ENCODE data around the gene NELL2.
A peak's percentile ranks its signal among the peaks of the same experiment; 100 is the strongest.

NELL2 gene

DNA sequence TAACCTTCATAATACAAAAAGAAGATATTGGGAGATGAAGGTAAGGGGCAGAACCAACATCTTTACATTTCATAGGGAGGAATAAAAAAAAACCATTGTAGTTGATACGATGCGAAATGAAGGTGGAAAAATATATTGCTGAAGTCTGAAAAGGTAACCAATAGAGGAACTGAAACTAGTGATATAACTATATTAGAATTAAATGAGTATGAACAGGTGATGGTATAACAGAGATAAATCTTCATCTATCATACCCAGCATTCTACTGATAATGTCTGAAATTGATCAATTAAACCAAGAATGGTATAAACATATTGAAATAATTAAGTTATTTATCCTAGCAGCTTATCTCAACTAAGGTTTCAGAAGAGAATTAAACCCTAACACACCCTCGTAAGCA lies 332.1 kb downstream of the NELL2 start:
- ATAC-seq (no peak), DNase-seq (no peak)
- no peaks in the 10 kb centered on the region for H3K27me3 Mint-ChIP-seq
- no peak overlapping the region for H3K27ac Mint-ChIP-seq
- H3K9me3 Mint-ChIP-seq = no peaks in the 10 kb centered on the region
- peaks cover 61% of the 10 kb centered on the region for H3K4me1 Mint-ChIP-seq
- H3K4me3 Mint-ChIP-seq = no peak overlapping the region

DNA sequence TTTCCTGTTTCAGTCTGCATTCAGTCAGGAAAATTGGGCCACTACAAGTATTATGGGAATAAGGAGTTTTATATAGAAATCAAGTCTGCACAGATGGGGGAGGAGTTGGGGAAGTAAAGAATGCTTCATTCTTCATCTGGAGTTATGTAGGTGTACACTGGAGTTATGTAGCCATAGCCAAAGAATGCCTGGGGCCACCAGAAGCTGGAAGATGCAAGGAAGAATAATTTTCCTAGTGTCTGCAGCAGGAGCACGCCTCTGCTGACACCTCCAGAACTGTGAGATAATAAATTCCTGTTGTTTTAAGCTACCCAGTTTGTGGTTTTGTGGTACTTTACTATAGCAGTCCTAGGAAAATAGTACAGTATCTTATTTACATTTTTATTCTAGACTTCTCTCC lies 333.4 kb downstream of the NELL2 start:
- Mint-ChIP-seq H3K4me3 (no peak overlapping the region), H3K9me3 (no peaks in the 10 kb centered on the region), H3K27me3 (no peaks in the 10 kb centered on the region), H3K27ac (no peak overlapping the region), H3K4me1 (peaks cover 61% of the 10 kb centered on the region)
- no peak for DNase-seq
- ATAC-seq = no peak

DNA sequence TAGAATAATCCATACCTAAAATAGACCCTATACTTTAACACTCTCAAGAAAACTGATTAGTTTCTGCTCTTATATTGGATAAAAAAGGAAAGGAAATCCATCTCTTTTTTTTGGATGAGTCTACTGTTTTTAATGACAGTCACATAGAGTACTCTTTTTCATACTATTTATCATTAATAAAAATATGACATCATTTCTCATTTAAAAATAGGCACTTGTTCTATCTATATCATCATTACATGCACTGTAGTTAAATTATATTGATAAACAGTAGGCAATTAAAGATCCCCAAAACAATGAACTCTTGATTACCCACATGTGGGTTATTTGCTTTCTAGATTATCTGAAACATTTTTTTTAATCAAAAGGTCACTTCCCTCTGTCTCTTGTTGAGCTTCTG lies 338.8 kb downstream of the NELL2 start:
- Mint-ChIP-seq H3K27ac (no peak overlapping the region), H3K9me3 (no peaks in the 10 kb centered on the region), H3K4me3 (no peak overlapping the region)

GRCh38 chr12:44532940-44533339 lies 343.2 kb downstream of the NELL2 start:
- no peaks in the 10 kb centered on the region for H3K9me3 Mint-ChIP-seq
- ATAC-seq (no peak), DNase-seq (no peak)
- H3K4me3 Mint-ChIP-seq = no peak overlapping the region
- no peaks in the 10 kb centered on the region for H3K27me3 Mint-ChIP-seq
- H3K27ac Mint-ChIP-seq = no peak overlapping the region
- peaks cover under 1% of the 10 kb centered on the region for H3K4me1 Mint-ChIP-seq

More for the DNA sequence above, 338.8 kb downstream of the NELL2 start:
- H3K27me3 Mint-ChIP-seq = no peaks in the 10 kb centered on the region
- ATAC-seq (no peak), DNase-seq (no peak)
- H3K4me1 Mint-ChIP-seq = peaks cover 22% of the 10 kb centered on the region

DNA sequence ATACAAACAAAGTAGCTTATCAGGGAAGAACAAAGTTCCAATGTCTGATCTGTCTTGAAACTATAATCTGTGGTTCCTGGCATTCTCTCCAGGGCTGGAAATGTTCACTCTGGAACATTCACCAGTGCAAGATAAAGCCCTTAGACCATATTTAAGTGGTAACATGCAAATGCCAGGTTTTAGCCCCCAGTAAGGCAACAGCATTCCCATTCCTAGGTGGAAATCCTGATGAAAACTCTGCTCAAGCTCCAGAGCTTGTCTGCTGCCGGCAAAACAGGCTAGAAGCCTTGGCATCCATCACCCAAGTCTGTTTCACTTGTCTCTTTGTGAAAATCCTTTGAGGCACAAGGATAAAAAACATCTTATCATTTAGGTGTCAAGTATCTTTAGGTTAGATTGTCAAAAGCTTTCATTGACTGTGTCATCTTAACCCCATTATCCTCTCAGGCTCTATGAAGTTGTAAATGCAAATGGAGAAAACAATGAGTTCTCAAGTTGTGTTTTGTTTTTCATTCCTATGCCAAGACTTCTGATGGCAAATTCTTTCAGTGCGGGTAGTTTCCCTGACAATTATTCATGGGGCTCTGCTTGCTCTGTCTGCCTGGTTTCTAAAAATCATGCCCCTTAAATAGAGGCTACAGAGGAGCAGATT lies 344.7 kb downstream of the NELL2 start:
- no peak overlapping the region for H3K27ac Mint-ChIP-seq
- H3K27me3 Mint-ChIP-seq = no peaks in the 10 kb centered on the region
- no peaks in the 10 kb centered on the region for H3K4me1 Mint-ChIP-seq
- ATAC-seq (no peak), DNase-seq (no peak)
- H3K9me3 Mint-ChIP-seq = no peaks in the 10 kb centered on the region
- no peak overlapping the region for H3K4me3 Mint-ChIP-seq

GRCh38 chr12:44526655-44527182 lies 349.4 kb downstream of the NELL2 start:
- Mint-ChIP-seq H3K9me3 (no peaks in the 10 kb centered on the region), H3K27ac (no peak overlapping the region), H3K4me3 (no peak overlapping the region), H3K27me3 (no peaks in the 10 kb centered on the region), H3K4me1 (no peaks in the 10 kb centered on the region)
- no peak for DNase-seq
- ATAC-seq = no peak

- Mint-ChIP-seq H3K4me1 (no peaks in the 10 kb centered on the region), H3K4me3 (no peak overlapping the region), H3K9me3 (no peaks in the 10 kb centered on the region), H3K27me3 (no peaks in the 10 kb centered on the region), H3K27ac (no peak overlapping the region)
- DNase-seq (no peak), ATAC-seq (no peak)
These were observed 350.1 kb downstream of the NELL2 start for GRCh38 chr12:44525806-44526654.

GRCh38 chr12:44523828-44524227 lies 352.3 kb downstream of the NELL2 start:
- Mint-ChIP-seq H3K4me3 (no peak overlapping the region), H3K9me3 (no peaks in the 10 kb centered on the region), H3K4me1 (no peaks in the 10 kb centered on the region), H3K27ac (no peak overlapping the region), H3K27me3 (no peaks in the 10 kb centered on the region)
- no peak for ATAC-seq
- DNase-seq = no peak

DNA sequence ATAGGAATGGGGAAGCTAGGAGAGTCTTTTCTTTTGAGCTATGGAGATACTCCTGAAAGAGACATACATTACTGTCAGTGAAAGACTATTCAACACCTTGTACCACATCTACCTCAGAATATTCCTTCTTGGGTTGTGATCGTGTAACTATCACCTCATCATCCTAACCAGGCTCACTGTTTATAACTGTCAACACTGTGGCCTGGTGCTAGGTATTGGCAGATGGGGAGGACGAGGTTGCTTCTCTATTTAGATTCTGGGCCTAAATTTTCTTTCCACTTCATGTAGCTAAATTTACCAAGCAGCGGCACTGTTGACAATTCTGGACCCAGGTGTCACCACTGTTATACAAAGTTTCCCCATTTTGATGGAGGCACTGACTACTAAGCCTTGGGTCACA lies 354.4 kb downstream of the NELL2 start:
- ATAC-seq = no peak
- Mint-ChIP-seq H3K27me3 (no peaks in the 10 kb centered on the region), H3K9me3 (no peaks in the 10 kb centered on the region), H3K27ac (peak overlapping the region in 1 of 2 donors; percentile 27), H3K4me3 (no peak overlapping the region), H3K4me1 (no peaks in the 10 kb centered on the region)
- no peak for DNase-seq

GRCh38 chr12:44519931-44520330 lies 356.2 kb downstream of the NELL2 start:
- DNase-seq (no peak), ATAC-seq (no peak)
- peak overlapping the region in 1 of 2 donors; percentile 96 for H3K27ac Mint-ChIP-seq
- no peaks in the 10 kb centered on the region for H3K9me3 Mint-ChIP-seq
- no peaks in the 10 kb centered on the region for H3K4me1 Mint-ChIP-seq
- H3K27me3 Mint-ChIP-seq = no peaks in the 10 kb centered on the region
- no peak overlapping the region for H3K4me3 Mint-ChIP-seq

DNA sequence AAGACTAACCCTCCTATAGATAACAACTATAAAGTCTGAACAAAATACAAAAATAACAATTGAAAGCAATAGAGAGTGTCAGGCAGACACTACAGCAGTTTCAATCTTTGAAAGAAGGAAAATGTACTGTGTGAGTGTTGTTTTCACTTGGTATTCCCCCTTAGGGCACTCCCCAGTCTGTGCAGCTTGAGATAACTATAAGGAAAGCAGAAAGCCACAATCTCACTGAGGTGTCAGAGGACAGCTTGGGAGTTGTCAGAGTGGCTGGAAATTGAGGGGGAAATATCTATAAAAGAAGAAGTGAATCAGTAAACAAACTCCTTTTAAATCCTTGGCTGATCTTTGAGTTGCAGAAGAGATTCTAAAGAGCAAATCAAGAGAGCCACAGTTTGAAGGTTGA lies 364.8 kb downstream of the NELL2 start:
- no peaks in the 10 kb centered on the region for H3K27me3 Mint-ChIP-seq
- peak overlapping the region in 1 of 2 donors; percentile 45 for H3K27ac Mint-ChIP-seq
- H3K4me1 Mint-ChIP-seq = peaks cover 11% of the 10 kb centered on the region
- DNase-seq (no peak), ATAC-seq (no peak)
- no peaks in the 10 kb centered on the region for H3K9me3 Mint-ChIP-seq
- no peak overlapping the region for H3K4me3 Mint-ChIP-seq

GRCh38 chr12:44510510-44510909 lies 365.6 kb downstream of the NELL2 start:
- no peak overlapping the region for H3K4me3 Mint-ChIP-seq
- peak overlapping the region in 1 of 2 donors; percentile 11 for H3K27ac Mint-ChIP-seq
- H3K27me3 Mint-ChIP-seq = no peaks in the 10 kb centered on the region
- no peak for DNase-seq
- peaks cover 11% of the 10 kb centered on the region for H3K4me1 Mint-ChIP-seq
- H3K9me3 Mint-ChIP-seq = no peaks in the 10 kb centered on the region
- ATAC-seq = no peak

DNA sequence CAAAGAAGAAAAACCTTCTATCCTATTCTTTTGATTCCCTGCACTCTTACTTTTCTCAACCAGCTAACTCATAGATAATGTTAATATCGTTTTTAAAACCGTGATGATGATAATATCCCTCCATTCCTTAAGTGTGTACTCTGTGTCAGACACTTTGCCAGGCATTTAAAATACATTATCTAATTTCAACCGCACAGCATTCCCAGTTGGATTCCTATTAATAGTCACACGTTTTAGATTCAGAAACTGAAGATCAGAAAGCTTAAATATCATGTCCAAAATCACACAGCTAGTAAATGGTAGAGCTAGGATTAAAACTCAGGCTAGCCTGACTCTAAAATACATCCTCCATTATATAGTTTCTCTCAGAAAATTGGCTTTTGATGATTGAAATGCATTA lies 366.0 kb downstream of the NELL2 start:
- Mint-ChIP-seq H3K9me3 (no peaks in the 10 kb centered on the region), H3K4me3 (no peak overlapping the region), H3K4me1 (peaks cover 11% of the 10 kb centered on the region), H3K27ac (peak overlapping the region in 1 of 2 donors; percentile 17), H3K27me3 (no peaks in the 10 kb centered on the region)
- ATAC-seq = no peak
- no peak for DNase-seq

GRCh38 chr12:44509471-44509870 lies 366.6 kb downstream of the NELL2 start:
- H3K9me3 Mint-ChIP-seq = no peaks in the 10 kb centered on the region
- H3K27me3 Mint-ChIP-seq = no peaks in the 10 kb centered on the region
- ATAC-seq = no peak

DNA sequence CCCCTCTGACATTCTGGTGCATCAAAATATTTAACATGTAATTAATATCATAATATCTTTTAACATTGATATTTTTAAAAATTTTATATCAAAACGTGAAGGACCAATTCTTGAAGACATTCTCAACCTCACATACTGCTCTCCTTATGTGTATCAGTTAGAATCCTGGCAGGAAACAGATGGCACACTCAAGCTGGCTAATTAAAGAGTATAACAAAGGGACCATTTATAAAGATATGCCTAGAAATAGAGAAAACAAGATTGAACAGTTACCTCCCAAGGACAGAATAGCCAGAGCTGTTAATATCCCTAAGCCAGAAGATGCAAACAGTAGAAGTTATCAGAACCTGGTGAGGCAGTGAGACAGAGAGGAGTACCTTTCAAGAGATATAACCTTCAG lies 368.7 kb downstream of the NELL2 start:
- H3K9me3 Mint-ChIP-seq = no peaks in the 10 kb centered on the region
- no peaks in the 10 kb centered on the region for H3K27me3 Mint-ChIP-seq
- ATAC-seq (no peak), DNase-seq (no peak)
- H3K4me3 Mint-ChIP-seq = no peak overlapping the region
- H3K4me1 Mint-ChIP-seq = peaks cover 11% of the 10 kb centered on the region
- no peak overlapping the region for H3K27ac Mint-ChIP-seq

More at GRCh38 chr12:44509471-44509870, 366.6 kb downstream of the NELL2 start:
- DNase-seq = no peak
- Mint-ChIP-seq H3K4me3 (no peak overlapping the region), H3K27ac (no peak overlapping the region), H3K4me1 (peaks cover 11% of the 10 kb centered on the region)

GRCh38 chr12:44504799-44505198 lies 371.3 kb downstream of the NELL2 start:
- Mint-ChIP-seq H3K9me3 (peaks cover 0 to 7% of the 10 kb centered on the region in 2 donors), H3K27me3 (no peaks in the 10 kb centered on the region), H3K27ac (no peak overlapping the region), H3K4me3 (no peak overlapping the region), H3K4me1 (no peaks in the 10 kb centered on the region)
- ATAC-seq (no peak), DNase-seq (no peak)
